Upper lobe of left lung (tissue), 6 donors: ENCODE data around the gene SEMA4D. TPM values are rescaled to one million over a fixed set of nuclear protein-coding genes. Genes with fewer than 3 reads are reported as not detected.

Experiments used
- ATAC-seq, 2 donors: fragments of 200-7000 bp; cut with Tn5 transposase; one replicate each; pipeline ENCODE4 v1.9.1; 2022; ENCODE audit warnings: mild to moderate bottlenecking in 2 of 2, moderate library complexity in 2 of 2; ENCODE audit not compliant: low FRiP score in 2 of 2
- DNase-seq, 2 donors: peaks; one replicate each; pipeline ENCODE4 v3.0.0-alpha.2; 2019 to 2020
- H3K27ac ChIP-seq, 4 donors: fragments of 200-600 bp; sonication (generic); one replicate each; pipeline ENCODE4 v1.5.1; 2016 to 2019
- H3K27me3 ChIP-seq, 4 donors: fragments of 200-600 bp; sonication (generic); one replicate each; pipeline ENCODE4 v1.5.1; 2017 to 2019
- H3K36me3 ChIP-seq, 4 donors: fragments of 200-600 bp; sonication (generic); one replicate each; pipeline ENCODE4 v1.5.1; 2016 to 2019
- H3K4me1 ChIP-seq, 4 donors: fragments of 200-600 bp; sonication (generic); one replicate each; pipeline ENCODE4 v1.5.1; 2018 to 2019
- H3K4me3 ChIP-seq, 4 donors: fragments of 200-600 bp; sonication (generic); one replicate each; pipeline ENCODE4 v1.5.1; 2017 to 2019; ENCODE audit warnings: mild to moderate bottlenecking in 2 of 4, moderate library complexity in 1 of 4
- H3K9me3 ChIP-seq, 4 donors: fragments of 200-600 bp; sonication (generic); one replicate each; pipeline ENCODE4 v1.5.1; 2018 to 2019
- EP300 ChIP-seq, 4 donors: sonication (generic); formaldehyde crosslinking; IDR thresholded peaks; one replicate each; pipeline ENCODE4 v1.5.1; 2017; ENCODE audit warnings: antibody characterized with exemption in 4 of 4, control low read depth in 2 of 4
- POLR2A ChIP-seq, 4 donors: fragments of 450-650 bp; IDR thresholded peaks; one replicate each; pipeline ENCODE4 v1.5.1; 2016 to 2017; ENCODE audit warnings: antibody characterized with exemption in 4 of 4, mild to moderate bottlenecking in 2 of 4
- POLR2AphosphoS5 ChIP-seq, 2 donors: sonication (generic); formaldehyde crosslinking; IDR thresholded peaks; one replicate each; pipeline ENCODE4 v1.5.1; 2017; ENCODE audit warnings: antibody characterized with exemption in 2 of 2
- WGBS, 2 donors: methylation state at CpG; one replicate each; pipeline ENCODE4 v1.1.5; 2017 to 2018; 5-methylcytosine and 5-hydroxymethylcytosine counted together
- total RNA-seq, 6 donors: library from RNA; depleted of rRNA in 4 of 6; stranded (reverse); fragments of >200 nt in 4 of 6; gene quantifications; one replicate each; pipeline versions ENCODE4 v1.1.0 to v1.2.1, GENCODE V29; 2016 to 2021
- TF ChIP-seq, protein P1 (sequence below), 6 experiments: fragments of 450-650 bp in 4 of 6; fragments of 200-600 bp in 2 of 6; sonication (generic) in 2 of 6; IDR thresholded peaks; one replicate each; pipeline ENCODE4 v1.5.1; 2016 to 2019; ENCODE audit warnings: antibody characterized with exemption in 6 of 6
- donor health status: DM: no; HTN: no; CAD: no; lungs with moderate emphysema.
- donor health status: DM: no; HTN: yes; CAD: no; lungs with severe emphysema.

SEMA4D gene
- total RNA-seq, 6 donors from 2014 or later: 24.6 to 61.3 (median 41.8) TPM

DNA sequence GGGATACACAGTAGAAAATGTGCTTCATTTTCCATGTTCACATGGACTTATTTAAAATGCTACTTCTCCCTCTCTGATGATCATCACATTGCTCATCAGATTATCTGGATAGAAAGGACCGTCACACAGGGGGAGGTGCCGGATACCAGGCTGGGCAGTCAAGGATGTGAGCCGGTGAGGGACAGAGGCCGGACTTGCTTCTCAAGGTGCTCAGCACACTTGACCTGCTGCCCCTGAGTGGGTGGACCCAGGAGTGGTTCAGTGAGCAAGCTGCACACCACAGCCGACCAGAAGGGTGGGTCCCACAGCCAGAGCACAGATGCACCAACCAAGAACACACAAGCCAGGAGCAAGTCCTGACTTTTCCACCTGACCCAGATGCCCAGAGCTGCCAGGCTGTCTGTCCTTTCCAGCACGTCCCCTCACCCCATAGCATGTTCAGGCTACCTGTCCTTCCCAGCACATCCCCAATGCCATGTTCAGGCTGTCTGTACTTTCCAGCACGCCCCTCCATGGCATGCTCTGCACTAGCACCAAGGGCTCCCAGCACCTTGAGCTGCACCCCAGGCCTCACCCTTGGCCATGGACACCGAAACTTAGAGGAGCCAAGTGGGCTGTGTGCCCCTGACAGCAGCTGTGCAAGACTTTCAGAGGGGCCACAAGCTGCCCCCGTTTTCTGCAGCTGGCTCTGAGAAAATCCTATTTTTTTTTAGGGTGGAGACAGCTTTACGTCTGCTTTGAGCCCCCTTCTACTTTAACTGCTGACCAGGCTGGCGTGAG is 101.8 kb downstream of the SEMA4D start:
- Histone ChIP-seq H3K4me3 (no peak overlapping the region), H3K4me1 (peaks cover 0 to 4% (median 0%) of the 10 kb centered on the region in 4 donors), H3K27me3 (no peaks in the 10 kb centered on the region), H3K27ac (no peak overlapping the region), H3K9me3 (no peaks in the 10 kb centered on the region), H3K36me3 (peaks cover 1 to 52% (median 27%) of the 10 kb centered on the region in 4 donors)
- TF ChIP-seq POLR2AphosphoS5 (IDR thresholded peaks at IDR 0.05) (no peak), POLR2A (IDR thresholded peaks at IDR 0.05) (no peak)
- TF ChIP-seq, protein P1, sequence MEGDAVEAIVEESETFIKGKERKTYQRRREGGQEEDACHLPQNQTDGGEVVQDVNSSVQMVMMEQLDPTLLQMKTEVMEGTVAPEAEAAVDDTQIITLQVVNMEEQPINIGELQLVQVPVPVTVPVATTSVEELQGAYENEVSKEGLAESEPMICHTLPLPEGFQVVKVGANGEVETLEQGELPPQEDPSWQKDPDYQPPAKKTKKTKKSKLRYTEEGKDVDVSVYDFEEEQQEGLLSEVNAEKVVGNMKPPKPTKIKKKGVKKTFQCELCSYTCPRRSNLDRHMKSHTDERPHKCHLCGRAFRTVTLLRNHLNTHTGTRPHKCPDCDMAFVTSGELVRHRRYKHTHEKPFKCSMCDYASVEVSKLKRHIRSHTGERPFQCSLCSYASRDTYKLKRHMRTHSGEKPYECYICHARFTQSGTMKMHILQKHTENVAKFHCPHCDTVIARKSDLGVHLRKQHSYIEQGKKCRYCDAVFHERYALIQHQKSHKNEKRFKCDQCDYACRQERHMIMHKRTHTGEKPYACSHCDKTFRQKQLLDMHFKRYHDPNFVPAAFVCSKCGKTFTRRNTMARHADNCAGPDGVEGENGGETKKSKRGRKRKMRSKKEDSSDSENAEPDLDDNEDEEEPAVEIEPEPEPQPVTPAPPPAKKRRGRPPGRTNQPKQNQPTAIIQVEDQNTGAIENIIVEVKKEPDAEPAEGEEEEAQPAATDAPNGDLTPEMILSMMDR (IDR thresholded peaks at IDR 0.05): no peak
- DNase-seq (no peak), ATAC-seq (no peak)
- 75 to 87% methylated on average over 8 to 11 of the region's 11 CpGs for WGBS, 2 donors

DNA sequence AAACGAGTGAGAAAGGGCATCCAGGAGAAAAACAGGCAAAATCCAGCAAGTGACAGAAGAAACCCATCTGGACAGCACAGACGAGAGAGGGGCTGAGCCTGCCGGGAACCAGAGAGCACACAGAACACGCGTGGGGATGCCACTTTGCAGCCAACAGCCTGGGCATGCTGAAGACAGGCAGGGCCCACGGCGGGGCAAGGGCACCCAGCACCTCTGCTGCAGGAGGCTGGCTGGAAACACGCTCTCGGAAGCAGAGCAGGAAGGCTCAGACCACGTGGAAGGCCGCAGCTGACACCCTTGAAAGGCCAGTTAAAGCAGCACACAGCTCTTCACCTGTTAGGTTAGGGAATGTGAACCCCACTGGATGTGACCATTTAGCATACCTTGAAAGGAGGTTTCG is 103.5 kb downstream of the SEMA4D start:
- Histone ChIP-seq H3K27me3 (no peaks in the 10 kb centered on the region), H3K36me3 (peaks cover 8 to 66% (median 34%) of the 10 kb centered on the region in 4 donors), H3K27ac (no peak overlapping the region), H3K9me3 (no peaks in the 10 kb centered on the region), H3K4me1 (no peaks in the 10 kb centered on the region), H3K4me3 (no peak overlapping the region)
- WGBS, 2 donors: 89 to 92% methylated on average over 12 of the region's 12 CpGs
- no peak for ATAC-seq
- TF ChIP-seq EP300 (IDR thresholded peaks at IDR 0.05) (no peak), POLR2A (IDR thresholded peaks at IDR 0.05) (no peak), POLR2AphosphoS5 (IDR thresholded peaks at IDR 0.05) (no peak)
- TF ChIP-seq, protein P1 (IDR thresholded peaks at IDR 0.05): no peak
- no peak for DNase-seq

DNA sequence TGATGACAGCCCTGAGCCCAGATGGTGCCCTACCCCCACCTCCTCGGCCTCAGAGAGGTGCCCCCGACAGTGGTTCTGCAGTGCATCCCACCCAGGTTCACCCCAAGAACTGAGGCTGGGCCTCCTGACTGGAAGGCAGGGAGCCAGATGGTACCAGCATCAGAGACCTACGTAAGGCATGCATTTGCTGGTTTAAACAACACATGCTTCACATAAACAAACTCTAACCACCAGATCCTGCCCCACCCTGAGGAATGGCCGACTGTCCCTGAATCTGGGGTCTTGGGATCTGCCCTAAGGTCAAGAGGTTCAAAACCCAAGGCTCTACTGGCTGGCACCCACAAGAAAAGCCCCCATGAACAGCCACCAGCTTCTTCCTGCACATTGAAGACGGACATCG is 106.3 kb downstream of the SEMA4D start:
- DNase-seq (no peak), ATAC-seq (no peak)
- H3K4me3 ChIP-seq: no peak overlapping the region
- H3K4me1 ChIP-seq: peaks cover 0 to 14% (median 11%) of the 10 kb centered on the region in 4 donors
- no peaks in the 10 kb centered on the region for H3K27me3 ChIP-seq
- 69 to 93% methylated on average over 6 of the region's 6 CpGs for WGBS, 2 donors
- H3K27ac ChIP-seq: no peak overlapping the region
- no peaks in the 10 kb centered on the region for H3K9me3 ChIP-seq
- H3K36me3 ChIP-seq: peaks cover 8 to 82% (median 45%) of the 10 kb centered on the region in 4 donors
- TF ChIP-seq EP300 (IDR thresholded peaks at IDR 0.05) (no peak), POLR2AphosphoS5 (IDR thresholded peaks at IDR 0.05) (no peak), POLR2A (IDR thresholded peaks at IDR 0.05) (no peak)

DNA sequence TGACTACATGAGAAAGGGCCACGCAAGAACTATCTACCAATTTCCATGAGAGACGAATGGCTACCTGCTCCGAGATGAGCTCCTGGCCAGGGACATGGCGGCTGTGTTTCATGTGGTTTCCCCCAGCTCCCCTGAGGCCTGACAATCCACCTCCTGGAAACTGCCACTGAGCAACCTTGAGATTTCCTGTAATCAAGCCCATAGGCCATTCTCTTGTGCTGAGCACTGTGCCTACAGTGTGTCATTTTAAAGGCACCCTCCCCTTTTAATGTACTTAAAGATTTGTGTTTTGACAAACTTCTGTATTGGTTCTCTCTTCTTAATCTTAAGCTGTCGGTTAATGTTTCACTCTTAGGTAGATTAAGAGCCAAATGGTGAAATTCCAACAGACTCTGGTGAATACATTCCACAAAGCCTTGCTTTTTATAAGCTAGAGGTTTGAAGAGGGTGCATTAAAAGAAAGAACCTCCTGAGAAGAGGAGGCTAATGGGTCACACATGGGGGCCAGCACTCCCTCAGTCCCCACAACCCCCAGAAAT is 107.3 kb downstream of the SEMA4D start:
- Histone ChIP-seq H3K27ac (no peak overlapping the region), H3K27me3 (no peaks in the 10 kb centered on the region), H3K4me3 (no peak overlapping the region), H3K9me3 (no peaks in the 10 kb centered on the region), H3K4me1 (peaks cover 0 to 14% (median 11%) of the 10 kb centered on the region in 4 donors), H3K36me3 (peaks cover 8 to 79% (median 50%) of the 10 kb centered on the region in 4 donors)
- TF ChIP-seq POLR2AphosphoS5 (IDR thresholded peaks at IDR 0.05) (no peak), EP300 (IDR thresholded peaks at IDR 0.05) (no peak), POLR2A (IDR thresholded peaks at IDR 0.05) (no peak)
- TF ChIP-seq, protein P1 (IDR thresholded peaks at IDR 0.05): no peak
- 79 to 87% methylated on average over 5 of the region's 5 CpGs for WGBS, 2 donors
- ATAC-seq: no peak
- no peak for DNase-seq

DNA sequence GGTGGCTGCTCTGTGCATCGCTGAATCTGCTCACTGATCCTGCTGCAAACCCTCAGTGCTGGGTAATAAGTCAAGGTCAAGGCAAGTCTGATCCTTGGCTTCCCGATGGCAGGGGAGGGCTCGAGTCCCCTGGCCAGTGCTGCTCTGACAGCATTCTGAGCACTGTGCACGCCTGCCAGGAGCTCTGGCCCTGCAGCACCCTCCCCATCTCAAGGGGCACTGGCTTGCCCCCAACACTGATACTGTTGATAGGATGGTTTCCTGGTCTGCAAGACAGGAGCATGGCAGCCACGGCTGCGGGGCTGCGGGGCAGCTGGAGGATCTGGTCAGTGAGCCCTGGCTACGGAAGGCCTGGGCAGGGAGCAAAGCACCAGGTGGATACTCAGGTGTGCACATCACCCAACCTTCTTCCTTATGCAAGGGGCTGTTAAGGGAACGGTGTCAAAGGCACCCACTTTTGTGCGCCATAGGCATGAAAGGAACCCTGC is 107.8 kb downstream of the SEMA4D start:
- ATAC-seq: no peak
- Histone ChIP-seq H3K9me3 (no peaks in the 10 kb centered on the region), H3K36me3 (peaks cover 8 to 83% (median 52%) of the 10 kb centered on the region in 4 donors), H3K4me3 (no peak overlapping the region), H3K4me1 (peaks cover 0 to 14% (median 11%) of the 10 kb centered on the region in 4 donors), H3K27me3 (no peaks in the 10 kb centered on the region), H3K27ac (no peak overlapping the region)
- DNase-seq: peak in 1 of 2 donors; percentile 73
- TF ChIP-seq EP300 (IDR thresholded peaks at IDR 0.05) (no peak), POLR2A (IDR thresholded peaks at IDR 0.05) (no peak), POLR2AphosphoS5 (IDR thresholded peaks at IDR 0.05) (no peak)
- TF ChIP-seq, protein P1 (IDR thresholded peaks at IDR 0.05): no peak
- 86 to 91% methylated on average over 6 to 10 of the region's 10 CpGs for WGBS, 2 donors
